ENCODE results near the gene MILR1.
"Not testable (repeated sequence)": the region's sequence is repeated elsewhere in the genome, so short reads cannot be mapped to it uniquely, and the experiment has no call there.

The MILR1 gene

GRCh38 chr17:64472564-64472963 is 23.6 kb downstream of the MILR1 start:
- DNase-seq, result no peak

DNA sequence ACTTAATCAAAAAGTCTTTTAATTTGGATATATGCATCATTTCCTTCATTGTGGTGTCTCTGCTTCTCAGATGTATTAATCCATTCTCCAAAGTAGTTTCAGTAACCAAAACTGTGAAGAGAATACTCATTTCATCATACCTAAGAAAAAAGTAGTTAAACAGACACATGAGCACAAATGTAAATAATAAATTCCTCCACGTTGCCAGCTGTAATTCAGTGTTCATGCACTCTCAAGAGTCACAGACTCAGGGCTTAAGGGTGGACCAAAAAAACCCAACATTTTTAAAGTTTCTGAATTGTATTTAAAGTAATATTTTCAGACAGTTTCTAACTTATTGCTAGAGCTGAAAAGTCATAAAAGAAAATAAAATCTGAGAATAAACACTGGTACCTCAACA is 28.9 kb downstream of the MILR1 start:
- no peak for DNase-seq

- DNase-seq, result no peak
Measured at GRCh38 chr17:64480951-64481350, 32.0 kb downstream of the MILR1 start.

- no peak for DNase-seq
Measured at GRCh38 chr17:64484380-64484779, 35.5 kb downstream of the MILR1 start.

DNA sequence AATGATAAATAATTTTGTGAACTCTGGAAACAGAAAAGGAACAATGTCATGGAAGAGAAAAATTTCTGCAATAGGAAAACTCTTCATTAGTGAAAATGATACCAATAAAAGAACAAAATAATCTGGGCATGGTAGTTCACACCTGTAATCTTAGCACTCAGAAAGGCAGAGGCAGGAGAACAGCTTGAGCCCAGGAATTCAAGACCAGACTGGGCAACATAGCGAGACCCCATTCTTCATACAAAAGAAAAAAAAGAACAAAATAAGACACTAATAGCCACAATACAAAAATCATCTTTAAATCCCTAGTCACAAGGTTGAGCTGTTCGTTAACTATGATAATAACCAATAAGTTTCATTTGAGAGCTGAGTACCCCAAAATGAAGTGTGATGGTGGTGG is 39.4 kb downstream of the MILR1 start:
- DNase-seq, result no peak

DNA sequence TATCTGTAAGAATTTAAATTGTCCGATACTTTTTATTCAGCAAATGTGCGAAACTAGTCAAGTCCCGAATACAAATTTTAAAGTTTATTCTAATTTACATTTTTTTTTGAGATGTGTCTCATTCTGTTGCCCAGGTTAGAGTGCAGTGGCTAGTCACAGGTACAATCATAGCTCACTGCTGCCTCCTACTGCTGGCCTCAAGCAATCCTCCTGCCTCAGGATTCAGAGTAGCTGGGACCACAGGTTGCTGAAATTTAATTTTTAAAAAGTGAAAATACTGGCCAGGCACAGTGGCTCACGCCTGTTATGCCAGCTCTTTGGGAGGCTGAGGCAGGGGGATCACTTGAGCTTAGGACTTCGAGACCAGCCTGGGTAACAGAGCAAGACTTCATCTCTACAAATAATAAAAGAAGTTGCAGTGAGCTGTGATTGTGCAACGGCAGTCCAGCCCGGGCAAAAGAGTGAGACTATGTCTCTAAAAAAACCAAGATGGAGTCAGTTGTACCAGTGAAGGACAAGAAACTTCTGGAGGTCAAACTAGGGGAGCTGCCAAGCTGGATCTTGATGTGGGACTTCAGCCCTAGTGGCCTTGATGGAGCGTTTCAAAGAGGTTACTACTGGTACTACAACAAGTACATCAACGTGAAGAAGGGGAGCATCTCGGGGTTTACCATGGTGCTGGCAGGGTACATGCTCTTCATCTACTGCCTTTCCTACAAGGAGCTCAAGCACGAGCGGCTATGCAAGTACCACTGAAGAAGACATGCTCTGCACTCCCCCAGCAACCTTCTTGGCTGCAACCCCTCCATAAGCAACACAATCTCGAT is 42.3 kb downstream of the MILR1 start:
- DNase-seq, result no peak

DNA sequence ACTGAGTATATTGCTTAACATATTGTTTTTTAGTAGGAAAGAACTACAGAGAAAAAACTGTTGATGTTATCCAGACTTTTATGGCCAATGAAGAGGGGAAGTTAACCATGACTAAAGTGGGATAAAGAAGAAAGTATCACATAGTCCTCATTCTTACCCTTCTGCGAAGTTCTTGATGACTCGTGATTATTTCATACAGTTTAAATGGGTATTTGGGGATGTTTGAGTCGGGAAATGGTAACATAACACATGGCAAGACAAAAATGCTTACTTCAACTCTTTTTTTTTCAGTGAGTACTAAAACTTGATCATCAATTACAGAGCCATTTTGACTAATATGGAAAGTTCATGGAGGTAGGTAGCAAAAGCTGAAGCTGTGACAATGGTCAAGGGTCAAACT is 43.1 kb downstream of the MILR1 start:
- no peak for DNase-seq

GRCh38 chr17:64492481-64493109 is 43.7 kb downstream of the MILR1 start:
- no peak for DNase-seq

DNA sequence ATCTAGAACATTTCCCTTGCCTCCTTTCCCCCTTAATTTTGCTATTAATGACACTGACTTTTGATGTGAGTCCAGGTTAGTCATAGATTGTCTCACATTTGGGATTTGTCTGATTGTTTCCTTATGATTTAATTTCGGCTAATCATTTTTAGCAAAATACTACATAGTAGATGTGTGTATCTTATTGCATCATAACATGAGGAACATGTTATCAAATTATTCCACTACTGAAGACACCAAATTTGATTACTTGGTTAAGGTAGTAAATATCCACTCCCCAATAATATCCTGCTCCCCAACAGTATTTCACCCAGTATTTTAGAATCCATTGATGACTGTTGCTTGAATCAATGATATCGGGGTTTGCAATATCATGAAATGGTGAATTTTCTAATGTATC is 45.2 kb downstream of the MILR1 start:
- DNase-seq, result no peak

- DNase-seq, result not testable (repeated sequence)
Measured at GRCh38 chr17:64495300-64495699, 46.4 kb downstream of the MILR1 start.

DNA sequence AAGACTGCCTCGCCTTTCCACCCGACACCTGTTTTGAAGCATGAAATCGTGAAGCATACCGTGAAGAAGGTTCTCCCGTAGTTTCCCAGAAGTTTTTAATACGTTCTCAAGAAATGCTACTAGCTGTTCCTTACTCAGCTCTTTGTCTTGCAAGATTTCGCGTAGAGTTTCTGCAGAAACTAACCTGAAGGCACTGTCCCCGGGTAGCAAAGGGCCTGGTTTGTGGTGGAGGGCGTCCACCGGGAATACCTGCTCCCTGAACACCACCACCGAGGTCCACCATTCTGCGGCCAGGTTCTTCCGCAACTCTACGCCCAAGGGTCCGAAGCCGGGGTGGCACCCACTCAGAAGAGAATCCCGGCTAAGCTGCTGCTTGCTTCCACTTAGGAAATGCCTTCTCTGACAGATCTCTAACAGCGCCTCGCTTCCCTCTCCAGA is 47.5 kb downstream of the MILR1 start:
- no peak for DNase-seq

DNA sequence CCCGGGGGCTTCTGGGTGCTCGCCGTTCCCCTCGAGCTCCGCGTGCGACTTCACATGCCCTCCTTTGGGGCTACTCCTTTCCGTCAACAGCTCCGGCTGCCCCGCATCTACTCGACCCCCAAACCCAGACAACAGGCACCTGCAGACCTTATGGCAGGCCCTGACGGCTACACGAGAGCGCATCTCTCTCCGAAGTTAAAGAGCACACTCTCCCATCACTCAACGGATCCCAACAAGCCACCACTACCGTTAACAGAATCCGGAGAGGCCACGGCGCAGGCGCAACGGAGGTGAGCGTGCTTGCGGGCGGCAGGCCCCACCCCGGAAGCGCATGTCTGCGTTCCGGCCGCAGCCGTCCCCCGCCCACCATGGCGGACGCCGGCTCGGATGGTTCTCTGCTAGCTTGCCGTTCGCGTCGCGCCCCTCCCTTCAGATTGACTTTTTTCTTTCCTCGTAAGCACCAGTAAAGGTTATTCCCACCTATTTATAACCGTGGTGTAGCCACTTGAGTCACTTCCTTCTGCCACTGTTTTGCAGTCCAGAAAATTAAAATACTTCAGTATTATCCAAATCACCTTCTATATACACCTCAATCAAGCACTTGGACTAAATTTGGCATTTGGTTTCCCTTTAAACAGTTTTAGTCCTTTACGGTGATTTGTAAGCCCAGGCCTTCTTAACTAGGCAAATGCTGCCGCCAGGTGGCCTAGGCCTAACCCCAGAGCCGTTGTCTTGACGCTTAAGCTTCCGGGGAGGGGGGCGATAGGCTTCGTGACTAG is 48.1 kb downstream of the MILR1 start, which contains the start of gene POLG2:
Gene POLG2, minus strand, starts transcription at position 269 of the 779 bp plus-strand sequence. Its CDS starts 86 bp downstream, at position 183.
- DNase-seq, result peak; percentile 95

DNA sequence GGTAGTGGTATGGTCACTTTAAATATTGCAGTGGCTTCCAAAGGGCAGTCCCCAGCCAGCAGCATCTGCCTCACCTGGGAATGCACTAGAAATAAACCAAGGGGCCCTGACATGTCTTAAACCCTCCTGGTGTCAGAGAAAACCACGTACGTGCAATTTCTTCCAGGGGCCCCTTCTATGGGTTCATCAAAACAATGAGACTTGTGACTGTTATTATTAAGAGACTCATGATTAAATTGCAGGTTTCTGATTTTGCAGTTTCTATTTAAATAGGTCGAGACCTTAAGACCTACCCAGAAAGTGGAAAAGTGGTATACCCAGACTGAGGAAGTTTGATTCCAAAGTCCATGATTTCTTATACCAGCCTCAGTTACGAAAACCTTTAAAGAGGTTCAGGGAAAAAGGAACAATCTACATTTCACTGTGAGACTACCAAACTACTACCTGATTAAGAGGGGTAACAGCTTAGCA is 48.7 kb downstream of the MILR1 start:
- no peak for DNase-seq

DNA sequence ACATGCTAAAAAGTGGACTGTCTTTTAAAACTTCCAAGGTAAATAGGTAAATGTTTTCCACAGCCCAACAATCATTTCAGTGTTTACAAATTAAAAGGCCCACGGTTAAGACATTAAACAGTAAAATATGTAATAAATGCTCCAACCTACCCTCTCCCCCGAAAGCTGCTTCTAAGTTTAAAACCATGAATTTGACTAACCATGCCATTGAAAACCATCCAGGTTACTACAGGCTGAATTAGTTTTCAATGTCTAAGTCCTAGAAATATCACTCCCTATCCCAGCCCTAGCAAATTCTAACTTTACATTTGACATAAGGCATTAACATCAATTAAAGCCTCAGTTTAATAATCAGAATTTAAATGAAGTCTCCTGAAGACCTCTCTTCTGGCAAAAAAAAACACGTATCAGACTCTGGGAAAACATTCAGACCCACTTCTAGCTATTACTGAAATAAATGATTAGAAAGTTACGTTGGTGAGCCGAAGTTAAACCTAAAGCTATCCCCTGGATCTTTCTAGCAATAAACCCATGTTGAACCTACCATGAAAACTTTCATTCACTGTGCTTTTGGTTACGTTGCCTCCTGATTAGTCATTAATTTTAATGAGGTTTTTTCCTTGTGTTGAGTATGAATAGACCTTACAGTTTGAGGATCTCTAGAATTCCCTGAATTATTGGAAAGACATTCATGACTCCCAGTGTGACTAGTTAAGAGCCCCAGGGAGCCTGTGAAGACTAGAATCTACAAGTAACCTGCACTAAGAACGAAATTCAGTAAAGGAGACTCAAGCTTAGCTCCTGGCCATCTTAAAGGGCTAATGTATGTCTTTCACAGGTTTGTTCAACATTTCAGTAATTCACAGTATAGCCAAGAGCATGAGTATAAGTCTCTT is 49.6 kb downstream of the MILR1 start:
- DNase-seq, result no peak

- no peak for DNase-seq
Measured at GRCh38 chr17:64499805-64500486, 51.0 kb downstream of the MILR1 start.

DNA sequence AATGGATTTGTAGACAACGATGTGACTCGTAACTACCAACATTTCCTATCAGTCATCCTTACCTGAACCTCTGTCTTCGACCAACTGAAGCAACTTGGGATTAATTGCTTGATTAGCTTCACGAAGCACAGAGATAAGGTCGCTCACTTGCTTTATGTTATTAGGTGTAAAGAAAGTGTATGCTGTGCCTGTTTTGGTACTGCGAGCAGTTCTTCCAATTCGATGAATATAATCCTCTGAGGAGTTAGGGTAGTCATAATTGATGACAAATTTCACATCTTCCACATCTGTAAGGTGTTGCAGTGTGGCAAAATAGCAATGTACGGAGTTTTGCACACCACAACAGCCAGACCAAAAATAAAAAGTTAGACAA is 51.6 kb downstream of the MILR1 start:
- DNase-seq, result no peak

DNA sequence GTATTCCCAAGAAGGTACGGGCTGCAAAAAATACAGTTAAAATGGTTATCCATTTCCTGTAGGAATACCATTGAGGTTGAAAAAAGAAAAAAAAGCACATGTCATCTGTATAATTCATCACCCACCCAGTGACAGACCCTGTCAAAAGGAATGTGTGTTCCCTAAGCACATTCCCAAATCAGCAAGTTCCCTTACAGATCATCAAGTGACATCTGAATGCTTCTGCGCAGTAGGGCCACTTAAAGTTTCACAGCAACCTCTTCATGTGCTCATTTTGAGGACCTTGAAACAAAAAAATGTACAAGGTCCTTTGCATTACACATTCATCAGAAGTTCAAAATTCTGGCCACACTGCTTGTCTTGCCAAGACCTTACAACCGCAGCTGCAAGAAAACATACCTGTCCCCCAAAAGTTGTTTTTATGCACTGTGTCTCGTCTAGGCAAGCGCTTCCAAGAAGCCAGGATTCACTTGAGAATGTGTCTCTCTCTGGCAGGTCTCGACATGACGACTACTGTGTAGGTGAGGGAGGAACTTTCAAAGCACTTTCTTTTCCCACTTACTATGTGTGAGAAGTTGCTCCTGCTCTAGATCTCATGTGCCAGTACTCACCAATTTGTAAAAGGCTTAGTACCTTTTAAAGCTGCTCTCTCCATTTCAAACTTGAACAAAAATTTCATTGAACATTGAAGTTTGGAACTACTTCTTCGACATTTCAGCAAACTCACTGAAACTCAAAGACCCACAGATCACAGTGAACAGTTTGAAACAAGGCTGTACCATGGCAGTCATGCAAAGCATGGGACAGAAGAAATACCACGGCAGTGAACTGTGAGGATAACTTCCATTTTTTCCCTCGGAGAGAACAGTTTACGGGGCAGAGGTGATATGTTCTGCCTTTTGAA is 52.2 kb downstream of the MILR1 start:
- no peak for DNase-seq

DNA sequence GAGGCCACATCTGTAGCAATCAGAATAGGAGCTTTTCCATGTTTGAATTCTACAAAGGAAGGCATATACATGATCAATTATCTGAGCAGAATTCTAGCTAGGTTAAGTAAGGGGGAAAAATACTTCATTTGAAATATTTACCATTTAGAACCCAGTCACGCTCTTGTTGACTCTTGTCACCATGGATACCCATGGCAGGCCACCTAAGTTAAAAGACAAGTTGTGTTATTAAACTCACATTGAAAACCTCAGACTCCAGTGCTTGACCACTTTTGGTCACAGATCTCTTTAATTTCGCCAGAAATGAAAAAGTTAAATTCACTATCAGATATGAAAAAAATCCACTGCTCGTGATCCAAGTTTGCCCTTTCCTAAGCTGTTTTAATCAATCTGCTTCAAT is 53.1 kb downstream of the MILR1 start:
- no peak for DNase-seq

GRCh38 chr17:64502809-64503208 is 53.9 kb downstream of the MILR1 start:
- DNase-seq, result no peak

- no peak for DNase-seq
Measured at GRCh38 chr17:64503341-64503740, 54.4 kb downstream of the MILR1 start.
